Testis (tissue), 3 donors: Measurements from ENCODE around the gene SNX1. TPM values are rescaled to one million over a fixed set of nuclear protein-coding genes. Genes with fewer than 3 reads are reported as not detected.
"Not testable (repeated sequence)": the region's sequence is repeated elsewhere in the genome, so short reads cannot be mapped to it uniquely, and the experiment has no call there.

ENCODE experiments used
- DNase-seq: peaks from one replicate; pipeline ENCODE4 v3.0.0-alpha.2; 2019
- H3K27ac ChIP-seq, 2 donors: fragments of 200-600 bp; sonication (generic); one replicate each; pipeline ENCODE4 v1.5.1; 2019
- H3K27me3 ChIP-seq: fragments of 200-600 bp; sonication (generic); one replicate; pipeline ENCODE4 v1.5.1; 2019
- H3K36me3 ChIP-seq: fragments of 200-600 bp; sonication (generic); one replicate; pipeline ENCODE4 v1.5.1; 2017; ENCODE audit warnings: low read depth; ENCODE audit errors: missing control alignments
- H3K4me1 ChIP-seq: fragments of 200-600 bp; sonication (generic); one replicate; pipeline ENCODE4 v1.5.1; 2019
- H3K4me3 ChIP-seq, 2 donors: fragments of 200-600 bp; sonication (generic); one replicate each; pipeline ENCODE4 v1.5.1; 2017 to 2019
- H3K9me3 ChIP-seq: fragments of 200-600 bp; sonication (generic); one replicate; pipeline ENCODE4 v1.5.1; 2017
- POLR2A ChIP-seq: fragments of 450-650 bp; IDR thresholded peaks from one replicate; pipeline ENCODE4 v1.6.1; 2017; ENCODE audit warnings: antibody characterized with exemption, mild to moderate bottlenecking, moderate library complexity
- WGBS, 2 donors: methylation state at CpG; one replicate each; pipeline ENCODE4 v1.1.5; 2018; 5-methylcytosine and 5-hydroxymethylcytosine counted together
- intact Hi-C: fragments of 100-400 bp; cut with DNase I; formaldehyde crosslinking; loops from one replicate; pipeline ENCODE4 v1.15.1; 2023; ENCODE audit warnings: low total_unique reads
- polyA plus RNA-seq: library from polyadenylated mRNA; stranded (reverse); fragments of 350-450 nt; fragmentation: Illumina TruSeq; extraction: RNeasy Lipid Tissue Mini Kit (QIAGEN cat#74804); gene quantifications from one replicate; pipeline ENCODE4 v1.2.3, GENCODE V29; 2014; ENCODE audit warnings: low read depth, low replicate concordance; ENCODE audit not compliant: insufficient read depth
- total RNA-seq, 2 donors: library from RNA; depleted of rRNA; stranded (reverse); fragments of >200 nt; gene quantifications; one replicate each; pipeline ENCODE4 v1.2.3, GENCODE V29; 2016
- TF ChIP-seq, protein P1 (sequence below), 3 experiments: fragments of 450-650 bp in 2 of 3; fragments of 200-600 bp in 1 of 3; sonication (generic) in 1 of 3; IDR thresholded peaks; one replicate each; pipeline ENCODE4 v1.5.1; 2016 to 2019; ENCODE audit warnings: antibody characterized with exemption in 3 of 3, mild to moderate bottlenecking in 2 of 3, moderate library complexity in 1 of 3

The SNX1 gene
- total and polyA plus RNA-seq, 3 donors from 2014 or later = 79.1 to 93.1 (median 86.0) TPM

DNA sequence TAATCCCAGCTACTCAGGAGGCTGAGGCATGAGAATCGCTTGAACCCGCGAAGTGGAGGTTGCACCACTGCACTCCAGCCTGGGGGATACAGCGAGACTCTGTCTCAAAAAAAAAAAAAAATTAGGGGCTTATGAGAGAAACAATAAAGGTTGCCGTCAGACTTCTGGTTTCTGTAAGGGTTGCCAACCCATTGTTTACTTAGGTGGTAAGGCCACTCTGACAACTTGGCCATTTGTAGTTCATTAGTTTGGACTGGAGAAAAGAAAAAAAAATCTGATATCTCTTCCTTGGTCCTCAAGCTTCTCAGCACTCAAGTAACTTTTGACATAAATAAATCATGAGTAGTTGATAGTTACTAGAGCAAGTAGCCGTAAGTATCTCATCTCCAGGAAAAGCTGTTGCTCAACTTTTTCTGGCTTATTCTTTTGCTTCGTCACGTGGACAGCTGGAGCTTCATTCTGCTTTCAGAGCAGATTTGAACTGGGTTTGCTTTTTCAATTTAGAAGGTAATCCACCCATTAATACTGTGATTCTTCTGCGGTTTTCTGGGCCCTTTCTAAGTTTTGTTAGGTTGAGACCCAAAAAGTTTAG, 9.4 kb downstream of the SNX1 start:
- no peak overlapping the region for H3K4me3 ChIP-seq
- no peaks in the 10 kb centered on the region for H3K27me3 ChIP-seq
- peaks cover 5% of the 10 kb centered on the region for H3K4me1 ChIP-seq
- no peaks in the 10 kb centered on the region for H3K9me3 ChIP-seq
- WGBS, 2 donors = 79 to 85% methylated on average over 9 of the region's 9 CpGs
- peak; percentile 38 for DNase-seq
- TF ChIP-seq, protein P1, sequence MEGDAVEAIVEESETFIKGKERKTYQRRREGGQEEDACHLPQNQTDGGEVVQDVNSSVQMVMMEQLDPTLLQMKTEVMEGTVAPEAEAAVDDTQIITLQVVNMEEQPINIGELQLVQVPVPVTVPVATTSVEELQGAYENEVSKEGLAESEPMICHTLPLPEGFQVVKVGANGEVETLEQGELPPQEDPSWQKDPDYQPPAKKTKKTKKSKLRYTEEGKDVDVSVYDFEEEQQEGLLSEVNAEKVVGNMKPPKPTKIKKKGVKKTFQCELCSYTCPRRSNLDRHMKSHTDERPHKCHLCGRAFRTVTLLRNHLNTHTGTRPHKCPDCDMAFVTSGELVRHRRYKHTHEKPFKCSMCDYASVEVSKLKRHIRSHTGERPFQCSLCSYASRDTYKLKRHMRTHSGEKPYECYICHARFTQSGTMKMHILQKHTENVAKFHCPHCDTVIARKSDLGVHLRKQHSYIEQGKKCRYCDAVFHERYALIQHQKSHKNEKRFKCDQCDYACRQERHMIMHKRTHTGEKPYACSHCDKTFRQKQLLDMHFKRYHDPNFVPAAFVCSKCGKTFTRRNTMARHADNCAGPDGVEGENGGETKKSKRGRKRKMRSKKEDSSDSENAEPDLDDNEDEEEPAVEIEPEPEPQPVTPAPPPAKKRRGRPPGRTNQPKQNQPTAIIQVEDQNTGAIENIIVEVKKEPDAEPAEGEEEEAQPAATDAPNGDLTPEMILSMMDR (IDR thresholded peaks at IDR 0.05) = no peak
- TF ChIP-seq POLR2A = no peak
- intact Hi-C loops = no loop called here
- no peaks in the 10 kb centered on the region for H3K36me3 ChIP-seq
- H3K27ac ChIP-seq = peak overlapping the region in 1 of 2 donors; percentile 6

DNA sequence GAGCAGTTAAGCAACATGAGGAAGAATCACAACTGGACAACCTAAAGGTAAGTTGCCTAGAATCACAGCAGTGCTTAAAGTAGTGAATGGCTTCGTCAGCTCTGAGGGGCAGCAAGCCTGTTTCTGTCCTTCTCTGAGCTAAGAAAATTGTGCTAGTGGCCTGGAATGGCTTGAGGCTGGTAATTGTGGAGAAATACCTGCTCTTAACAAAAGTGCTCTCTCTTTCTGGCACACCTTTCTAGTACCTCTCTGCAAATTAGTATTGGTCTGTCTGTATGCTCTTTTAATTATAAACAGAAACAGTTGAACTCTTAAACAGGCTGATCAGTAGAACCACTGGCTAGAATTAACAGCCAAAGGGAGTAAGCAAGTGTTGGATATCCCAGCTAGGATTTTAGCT, 11.6 kb downstream of the SNX1 start:
- intact Hi-C loops = no loop called here

DNA sequence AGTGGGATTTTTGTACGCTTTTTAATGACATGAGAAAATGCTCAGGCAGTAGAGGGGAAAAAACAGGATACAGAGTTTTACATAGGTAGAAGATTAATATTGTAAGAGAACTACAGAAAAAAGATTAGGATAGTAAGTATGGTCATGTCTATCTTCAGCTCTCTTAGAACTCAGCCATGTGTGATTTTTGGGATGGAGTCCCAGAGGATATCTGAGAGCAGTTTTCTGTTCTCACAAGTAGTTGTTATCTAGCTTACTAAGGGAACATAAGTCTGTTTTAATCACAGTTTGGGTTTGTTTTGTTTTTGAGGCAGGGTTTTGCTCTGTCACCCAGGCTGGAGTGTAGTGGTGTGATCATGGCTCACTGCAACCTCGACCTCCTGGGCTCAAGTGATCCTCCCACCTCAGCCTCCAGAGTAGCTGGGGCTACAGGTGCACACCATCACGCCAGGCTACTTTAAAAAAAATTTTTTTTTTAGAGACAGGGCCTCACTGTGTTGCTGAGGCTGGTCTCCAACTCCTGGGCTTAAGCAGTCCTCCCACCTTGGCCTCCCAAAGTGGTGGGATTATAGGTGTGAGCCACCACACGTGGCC, 14.4 kb downstream of the SNX1 start:
- H3K9me3 ChIP-seq, intact Hi-C loops, DNase-seq, H3K27ac ChIP-seq, H3K27me3 ChIP-seq, H3K4me3 ChIP-seq, H3K36me3 ChIP-seq: not testable (repeated sequence)
- H3K4me1 ChIP-seq = peaks cover 11% of the 10 kb centered on the region
- WGBS, 2 donors = 92 to 94% methylated on average over 4 of the region's 4 CpGs

More for the DNA sequence above, 11.6 kb downstream of the SNX1 start:
- DNase-seq = no peak
- H3K9me3 ChIP-seq = no peaks in the 10 kb centered on the region
- TF ChIP-seq POLR2A = no peak
- TF ChIP-seq, protein P1 (IDR thresholded peaks at IDR 0.05) = no peak
- whole genome bisulfite sequencing, 2 donors = 92 to 97% methylated on average over 1 of the region's 1 CpG
- H3K36me3 ChIP-seq = no peaks in the 10 kb centered on the region
- H3K27me3 ChIP-seq = no peaks in the 10 kb centered on the region
- H3K4me1 ChIP-seq = peaks cover 11% of the 10 kb centered on the region
- H3K4me3 ChIP-seq = no peak overlapping the region
- no peak overlapping the region for H3K27ac ChIP-seq

DNA sequence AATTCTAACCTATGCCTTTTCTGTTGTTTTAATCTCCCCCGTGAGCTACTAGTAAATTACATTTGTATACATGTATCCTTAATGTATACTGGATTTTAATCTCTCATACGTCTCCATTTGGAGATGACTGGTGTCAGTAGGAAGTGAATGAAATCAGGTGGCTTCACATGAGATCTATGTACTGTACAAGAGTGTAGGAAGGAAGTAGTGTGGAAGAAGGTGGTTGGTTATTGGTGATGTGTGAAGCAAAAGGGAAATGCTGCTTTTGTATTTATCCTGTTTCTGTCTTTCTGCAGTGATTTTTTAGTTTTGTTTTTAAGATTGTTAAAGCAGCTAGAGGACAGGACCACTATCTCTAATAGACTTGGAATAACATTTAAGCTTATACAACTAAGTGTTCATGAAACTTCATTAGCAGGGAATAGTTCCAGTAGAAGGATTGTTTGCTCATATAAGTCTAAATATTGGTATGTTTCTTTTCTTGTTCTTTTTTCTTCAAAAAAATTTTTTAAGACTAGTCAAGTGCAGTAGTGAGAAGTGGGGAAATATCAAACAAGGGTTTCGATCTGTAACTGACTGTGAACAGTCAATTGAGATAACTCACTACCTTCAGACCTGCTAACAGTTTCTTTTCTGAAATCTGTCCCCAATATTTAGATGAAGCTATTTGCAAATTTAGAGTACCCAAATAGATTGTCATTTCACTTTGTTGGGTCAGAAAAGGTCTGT, 15.3 kb downstream of the SNX1 start:
- intact Hi-C loops = no loop called here
- TF ChIP-seq, protein P1 (IDR thresholded peaks at IDR 0.05) = no peak
- peaks cover 10% of the 10 kb centered on the region for H3K4me1 ChIP-seq
- no peaks in the 10 kb centered on the region for H3K36me3 ChIP-seq
- no peaks in the 10 kb centered on the region for H3K27me3 ChIP-seq
- no peak overlapping the region for H3K27ac ChIP-seq
- no peak overlapping the region for H3K4me3 ChIP-seq
- WGBS, 2 donors = 83 to 85% methylated on average over 3 of the region's 3 CpGs
- no peaks in the 10 kb centered on the region for H3K9me3 ChIP-seq
- no peak for DNase-seq

DNA sequence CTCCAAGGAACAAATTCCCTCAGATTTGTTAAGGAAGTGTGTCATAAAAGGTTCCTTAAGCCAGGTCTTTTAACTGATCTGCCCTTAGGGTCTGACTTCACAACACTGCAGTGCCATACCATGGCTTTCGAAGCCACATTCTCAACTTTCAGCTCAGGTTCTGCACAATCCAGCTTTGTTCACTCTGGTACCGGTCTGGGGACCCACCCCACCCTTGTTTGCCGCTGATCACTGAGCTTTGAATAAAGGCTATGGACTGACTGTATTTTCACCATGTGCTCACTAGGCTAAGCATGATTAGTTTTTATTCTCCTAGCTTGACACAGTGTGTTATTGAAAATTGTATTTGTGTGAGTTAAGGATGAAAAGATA, 15.9 kb downstream of the SNX1 start:
- 75 to 89% methylated on average over 3 of the region's 3 CpGs for WGBS, 2 donors
- TF ChIP-seq, protein P1 (IDR thresholded peaks at IDR 0.05) = no peak
- no peak for TF ChIP-seq POLR2A
- Histone ChIP-seq H3K27me3 (no peaks in the 10 kb centered on the region), H3K27ac (no peak overlapping the region), H3K9me3 (no peaks in the 10 kb centered on the region), H3K36me3 (no peaks in the 10 kb centered on the region), H3K4me3 (no peak overlapping the region), H3K4me1 (peaks cover 6% of the 10 kb centered on the region)
- DNase-seq = no peak
- intact Hi-C loops = no loop called here
